LNCAP (cell line): ENCODE measurements around the gene HOGA1.

Experiments used
- CTCF ChIP-seq: fragments of 450-650 bp; IDR thresholded peaks from 2 replicates; pipeline ENCODE4 v1.5.1; 2017; ENCODE audit warnings: mild to moderate bottlenecking

HOGA1 gene

GRCh38 chr10:97607095-97607636 lies 23.0 kb downstream of the HOGA1 start:
- no peak for TF ChIP-seq CTCF

- no peak for TF ChIP-seq CTCF
Observed at GRCh38 chr10:97608991-97609561, 24.9 kb downstream of the HOGA1 start.

GRCh38 chr10:97611473-97611872 lies 27.3 kb downstream of the HOGA1 start:
- TF ChIP-seq CTCF = no peak

- TF ChIP-seq CTCF = peak; percentile 25
Observed at GRCh38 chr10:97612386-97612785, 28.2 kb downstream of the HOGA1 start.

GRCh38 chr10:97618285-97618684 lies 34.1 kb downstream of the HOGA1 start:
- no peak for TF ChIP-seq CTCF

- TF ChIP-seq CTCF = no peak
Observed at GRCh38 chr10:97618733-97619132, 34.5 kb downstream of the HOGA1 start.

GRCh38 chr10:97623277-97623676 lies 39.1 kb downstream of the HOGA1 start:
- TF ChIP-seq CTCF = no peak

GRCh38 chr10:97627731-97628130 lies 43.5 kb downstream of the HOGA1 start:
- no peak for TF ChIP-seq CTCF
